Measurements from ENCODE around the gene NAA25. TPM values are rescaled to one million over a fixed set of nuclear protein-coding genes. Genes with fewer than 3 reads are reported as not detected.
A peak's percentile ranks its signal among the peaks of the same experiment; 100 is the strongest.

The NAA25 gene
- 25.5 and 28.0 TPM in 2 replicates for total RNA-seq (ENCODE audit: low replicate concordance)

- TF ChIP-seq CTCF (IDR thresholded peaks at IDR 0.05; ENCODE audit: insufficient read depth, low read length) = no peak
- peak; percentile 87 for DNase-seq (ENCODE audit: low read depth)
- peak within 1 kb of the TSS; percentile 96 for H3K4me3 ChIP-seq (ENCODE audit: low read depth, low read length)
These were observed at the start of gene NAA25 for GRCh38 chr12:112108202-112109079. Gene NAA25, minus strand, starts transcription at chr12:112108783. Its CDS starts 10 bp downstream, at chr12:112108773.

GRCh38 chr12:112153893-112154219 is 45.3 kb upstream of the NAA25 start:
- no peak for TF ChIP-seq CTCF (IDR thresholded peaks at IDR 0.05; ENCODE audit: insufficient read depth, low read length)
- H3K4me3 ChIP-seq (ENCODE audit: low read depth, low read length) = no peak overlapping the region
- no peak for DNase-seq (ENCODE audit: low read depth)

GRCh38 chr12:112153181-112153892 is 44.8 kb upstream of the NAA25 start:
- TF ChIP-seq CTCF (IDR thresholded peaks at IDR 0.05; ENCODE audit: insufficient read depth, low read length) = no peak
- no peak overlapping the region for H3K4me3 ChIP-seq (ENCODE audit: low read depth, low read length)
- DNase-seq (ENCODE audit: low read depth) = no peak

GRCh38 chr12:112151766-112152541 is 43.4 kb upstream of the NAA25 start:
- DNase-seq (ENCODE audit: low read depth) = no peak
- no peak overlapping the region for H3K4me3 ChIP-seq (ENCODE audit: low read depth, low read length)
- TF ChIP-seq CTCF (IDR thresholded peaks at IDR 0.05; ENCODE audit: insufficient read depth, low read length) = no peak

- no peak for DNase-seq (ENCODE audit: low read depth)
- no peak overlapping the region for H3K4me3 ChIP-seq (ENCODE audit: low read depth, low read length)
- no peak for TF ChIP-seq CTCF (IDR thresholded peaks at IDR 0.05; ENCODE audit: insufficient read depth, low read length)
These were observed 41.0 kb upstream of the NAA25 start for GRCh38 chr12:112149596-112149995.

GRCh38 chr12:112148031-112148513 is 39.5 kb upstream of the NAA25 start:
- TF ChIP-seq CTCF (IDR thresholded peaks at IDR 0.05; ENCODE audit: insufficient read depth, low read length) = no peak
- DNase-seq (ENCODE audit: low read depth) = peak; percentile 59
- H3K4me3 ChIP-seq (ENCODE audit: low read depth, low read length) = no peak overlapping the region

Measured in fibroblast of the aortic adventitia (primary cell).